Breast epithelium (tissue), 3 donors: ENCODE results near the gene JAM2.

Experiments used
- POLR2A ChIP-seq: fragments of 450-650 bp; IDR thresholded peaks from one replicate; pipeline ENCODE4 v1.6.1; 2016; ENCODE audit warnings: antibody characterized with exemption, mild to moderate bottlenecking, moderate library complexity
- POLR2AphosphoS5 ChIP-seq, 3 donors: sonication (generic); formaldehyde crosslinking; IDR thresholded peaks; one replicate each; pipeline ENCODE4 v1.6.1; 2017; ENCODE audit warnings: antibody characterized with exemption in 3 of 3
- TF ChIP-seq, protein P1 (sequence below), 3 donors: fragments of 450-650 bp; IDR thresholded peaks; one replicate each; pipeline ENCODE4 v1.5.1; 2016 to 2017; ENCODE audit warnings: antibody characterized with exemption in 3 of 3, mild to moderate bottlenecking in 3 of 3, moderate library complexity in 3 of 3

DNA sequence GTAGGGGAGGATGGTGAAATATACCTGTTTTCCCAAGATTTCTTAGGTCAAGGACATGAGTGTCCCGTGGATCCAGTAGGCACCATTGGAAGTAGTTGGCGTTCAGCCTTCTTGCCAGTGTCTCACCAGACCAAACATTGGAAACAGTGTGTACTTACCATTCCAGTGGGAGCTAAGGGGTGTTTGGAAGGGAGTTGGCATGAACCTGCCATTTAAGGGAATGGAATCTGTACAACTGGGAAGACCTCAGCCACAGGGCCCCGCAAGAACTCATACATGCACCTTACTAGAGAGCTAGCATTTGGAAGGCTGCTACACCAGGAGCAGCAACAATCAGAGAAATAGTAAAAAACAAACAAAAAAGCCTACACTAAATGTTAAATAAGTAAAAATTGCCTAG, 82.9 kb downstream of the JAM2 start:
- TF ChIP-seq, protein P1, sequence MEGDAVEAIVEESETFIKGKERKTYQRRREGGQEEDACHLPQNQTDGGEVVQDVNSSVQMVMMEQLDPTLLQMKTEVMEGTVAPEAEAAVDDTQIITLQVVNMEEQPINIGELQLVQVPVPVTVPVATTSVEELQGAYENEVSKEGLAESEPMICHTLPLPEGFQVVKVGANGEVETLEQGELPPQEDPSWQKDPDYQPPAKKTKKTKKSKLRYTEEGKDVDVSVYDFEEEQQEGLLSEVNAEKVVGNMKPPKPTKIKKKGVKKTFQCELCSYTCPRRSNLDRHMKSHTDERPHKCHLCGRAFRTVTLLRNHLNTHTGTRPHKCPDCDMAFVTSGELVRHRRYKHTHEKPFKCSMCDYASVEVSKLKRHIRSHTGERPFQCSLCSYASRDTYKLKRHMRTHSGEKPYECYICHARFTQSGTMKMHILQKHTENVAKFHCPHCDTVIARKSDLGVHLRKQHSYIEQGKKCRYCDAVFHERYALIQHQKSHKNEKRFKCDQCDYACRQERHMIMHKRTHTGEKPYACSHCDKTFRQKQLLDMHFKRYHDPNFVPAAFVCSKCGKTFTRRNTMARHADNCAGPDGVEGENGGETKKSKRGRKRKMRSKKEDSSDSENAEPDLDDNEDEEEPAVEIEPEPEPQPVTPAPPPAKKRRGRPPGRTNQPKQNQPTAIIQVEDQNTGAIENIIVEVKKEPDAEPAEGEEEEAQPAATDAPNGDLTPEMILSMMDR (IDR thresholded peaks at IDR 0.05): no peak
- TF ChIP-seq POLR2AphosphoS5 (IDR thresholded peaks at IDR 0.05) (no peak), POLR2A (no peak)
